Measurements from ENCODE around the gene RNF138.

DNA sequence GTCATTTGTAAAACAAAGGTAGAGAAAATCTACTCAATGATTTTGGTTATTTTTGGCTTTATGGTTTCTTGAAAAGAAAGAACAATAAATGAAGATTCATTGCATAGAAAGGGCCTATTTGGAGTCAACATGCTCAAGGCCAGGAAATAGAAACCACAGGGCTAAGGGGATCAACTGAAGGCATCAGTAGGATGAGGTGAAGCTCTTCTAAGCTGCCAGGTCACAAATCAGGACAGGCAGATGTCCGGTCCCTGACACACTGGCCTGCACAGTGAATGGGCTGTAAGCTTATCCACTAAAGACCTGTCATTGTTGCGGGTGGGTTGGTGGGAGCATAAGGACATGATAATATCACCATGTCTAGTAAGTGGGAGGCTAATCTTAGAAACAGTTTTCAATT lies 31.6 kb upstream of the RNF138 start:
- TF ChIP-seq MEF2A (IDR thresholded peaks at IDR 0.05; ENCODE audit: insufficient read depth, low read depth, low read length) (no peak), POLR2A (IDR thresholded peaks at IDR 0.05; ENCODE audit: low read depth, low read length) (no peak)
